Mucosa of descending colon (tissue), 3 donors: ENCODE measurements around the gene WRNIP1. TPM values are rescaled to one million over a fixed set of nuclear protein-coding genes. Genes with fewer than 3 reads are reported as not detected.

Experiments used
- ATAC-seq: fragments of 200-7000 bp; cut with Tn5 transposase; one replicate; pipeline ENCODE4 v1.9.1; 2020; ENCODE audit warnings: mild to moderate bottlenecking, moderate library complexity
- DNase-seq, 3 donors: peaks; one replicate each; pipeline ENCODE4 v3.0.0-alpha.2; 2020
- H3K36me3 ChIP-seq: fragments of 200-600 bp; one replicate; pipeline ENCODE4 v1.8.0; 2021; ENCODE audit warnings: low read depth, mild to moderate bottlenecking
- H3K4me1 ChIP-seq: fragments of 200-600 bp; one replicate; pipeline ENCODE4 v1.8.0; 2021; ENCODE audit warnings: low read depth, mild to moderate bottlenecking
- H3K4me3 ChIP-seq: fragments of 200-600 bp; one replicate; pipeline ENCODE4 v1.8.0; 2021; ENCODE audit warnings: mild to moderate bottlenecking
- H3K9me3 ChIP-seq: fragments of 200-600 bp; one replicate; pipeline ENCODE4 v1.8.0; 2021; ENCODE audit warnings: mild to moderate bottlenecking
- CTCF ChIP-seq: fragments of 200-600 bp; IDR thresholded peaks from one replicate; pipeline ENCODE4 v1.8.0; 2022; ENCODE audit warnings: antibody characterized with exemption, mild to moderate bottlenecking
- intact Hi-C, 2 donors: fragments of 100-400 bp; cut with DNase I in 1 of 2; cut with micrococcal nuclease in 1 of 2; formaldehyde crosslinking; loops; one replicate each; pipeline versions ENCODE4 v1.11.0 to v1.11.1; 2022; cut with DNase I, micrococcal nuclease
- total RNA-seq, 3 donors: library from RNA; stranded (reverse); fragmentation: NEBNext Ultra II Directional in 2 of 3; extraction: Animal tissue kit (Norgen Biotek cat#: 25700) in 2 of 3; gene quantifications; one replicate each; pipeline versions ENCODE4 v1.2.1 to v1.2.4, GENCODE V29; 2021 to 2023
- donor health status: DM: no; HTN: no; CAD: no; lungs with moderate emphysema.
- donor health status: DM: no; HTN: no; CAD: no.
- donor health status: DM: no; HTN: yes; CAD: no.

WRNIP1 gene
- total RNA-seq, 3 donors from 2014 or later, result 39.0 to 41.1 (median 39.7) TPM

DNA sequence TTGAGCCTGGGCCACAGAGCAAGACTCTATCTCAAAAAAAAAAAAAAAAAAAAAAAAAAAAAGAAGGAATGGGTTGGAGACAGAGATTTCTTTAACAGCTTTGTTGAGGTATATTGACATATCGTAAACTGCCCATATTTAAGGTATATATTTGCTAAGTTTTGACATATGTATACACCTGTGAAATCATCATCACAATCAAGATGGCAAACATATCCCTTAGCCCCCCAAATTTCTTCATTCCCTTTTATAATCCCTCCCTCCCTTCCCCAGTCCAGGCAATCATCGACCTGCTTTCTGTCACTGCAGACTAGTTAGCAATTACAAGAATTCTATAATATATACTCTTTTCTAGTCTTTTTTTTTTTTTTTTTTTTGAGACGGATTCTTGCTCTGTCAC lies 47.5 kb downstream of the WRNIP1 start:
- no peak for ATAC-seq
- H3K4me3 ChIP-seq, result no peak overlapping the region
- no peak for TF ChIP-seq CTCF

DNA sequence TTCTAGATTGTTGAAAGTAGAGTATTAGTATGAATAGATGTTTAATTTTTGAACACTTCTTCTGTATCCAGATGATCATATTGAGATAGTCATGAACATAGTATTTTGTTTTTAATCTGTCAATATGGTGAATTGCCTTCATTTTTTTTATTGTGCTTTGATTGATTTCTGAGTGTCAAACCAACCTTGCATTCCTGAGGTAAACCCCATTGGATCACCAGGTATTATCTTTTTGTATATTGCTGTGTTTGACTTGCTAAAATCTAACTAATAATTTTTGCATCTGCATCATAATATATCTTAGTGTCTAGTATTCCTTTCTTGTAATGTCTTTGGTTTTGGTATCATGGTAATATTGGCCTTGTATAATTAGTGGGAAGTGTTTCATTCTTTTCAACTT lies 51.0 kb downstream of the WRNIP1 start:
- DNase-seq (no peak), ATAC-seq (no peak)
- Histone ChIP-seq H3K4me3 (no peak overlapping the region), H3K9me3 (peaks cover 9% of the 10 kb centered on the region), H3K36me3 (no peaks in the 10 kb centered on the region), H3K4me1 (peaks cover 10% of the 10 kb centered on the region)
- intact Hi-C loops, result no loop called here
- TF ChIP-seq CTCF, result no peak

More for the DNA sequence above, 47.5 kb downstream of the WRNIP1 start:
- Histone ChIP-seq H3K4me1 (peaks cover 13% of the 10 kb centered on the region), H3K9me3 (peaks cover 9% of the 10 kb centered on the region), H3K36me3 (no peaks in the 10 kb centered on the region)
- intact Hi-C loops, result no loop called here
- DNase-seq, result no peak

DNA sequence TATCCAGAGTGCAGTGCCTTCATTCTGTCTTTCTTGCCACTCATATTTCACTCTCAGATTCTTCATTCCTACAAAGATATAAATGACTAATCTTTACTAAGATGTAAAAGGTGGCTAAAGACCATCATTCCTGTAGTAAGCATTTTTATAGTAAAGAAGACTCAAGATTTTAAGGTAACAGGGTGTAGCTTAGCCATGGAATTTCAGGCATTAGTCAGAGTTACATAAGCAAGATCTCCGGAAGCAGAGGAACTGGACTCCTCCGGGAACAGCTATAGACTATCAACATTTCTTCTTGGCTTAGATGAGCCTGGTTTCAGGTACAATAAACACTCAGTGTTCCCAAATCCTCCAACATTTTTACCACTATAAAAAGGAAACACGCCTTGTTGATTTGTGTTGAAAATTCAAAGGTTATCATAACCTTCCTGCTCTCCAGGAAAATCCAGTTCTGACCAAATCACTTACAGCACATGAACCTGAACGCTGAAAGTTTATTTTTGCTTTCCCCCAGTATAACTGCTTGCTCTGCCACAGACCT lies 52.8 kb downstream of the WRNIP1 start:
- Histone ChIP-seq H3K9me3 (peaks cover 9% of the 10 kb centered on the region), H3K4me1 (peaks cover 14% of the 10 kb centered on the region), H3K4me3 (no peak overlapping the region), H3K36me3 (no peaks in the 10 kb centered on the region)
- ATAC-seq (peak; percentile 94), DNase-seq (peak in 1 of 3 donors; percentile 28)
- no peak for TF ChIP-seq CTCF
- intact Hi-C loops, result no loop called here

DNA sequence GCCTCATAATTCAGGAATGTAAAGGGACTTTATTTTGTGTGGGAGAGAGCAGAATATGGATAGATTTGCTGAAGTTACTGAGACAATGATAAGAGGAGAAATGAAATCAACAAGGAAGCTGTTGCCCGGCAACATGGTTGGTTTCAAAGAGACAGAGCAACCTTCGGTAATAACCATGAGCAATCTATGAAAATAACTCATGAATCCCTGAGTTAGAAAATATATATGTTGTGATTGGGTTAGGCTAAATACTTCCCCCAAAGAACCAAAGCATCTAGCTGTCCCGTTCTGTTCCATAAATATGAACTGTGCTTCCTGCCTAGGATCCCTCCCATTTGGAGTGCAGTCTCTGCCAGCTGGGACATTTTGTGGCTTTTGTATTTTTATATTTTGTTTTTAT lies 53.4 kb downstream of the WRNIP1 start:
- Histone ChIP-seq H3K9me3 (peaks cover 9% of the 10 kb centered on the region), H3K4me1 (peaks cover 17% of the 10 kb centered on the region), H3K4me3 (no peak overlapping the region), H3K36me3 (no peaks in the 10 kb centered on the region)
- TF ChIP-seq CTCF, result no peak
- DNase-seq (peak in 1 of 3 donors; percentile 60), ATAC-seq (peak; percentile 44)
- intact Hi-C loops, result no loop called here

DNA sequence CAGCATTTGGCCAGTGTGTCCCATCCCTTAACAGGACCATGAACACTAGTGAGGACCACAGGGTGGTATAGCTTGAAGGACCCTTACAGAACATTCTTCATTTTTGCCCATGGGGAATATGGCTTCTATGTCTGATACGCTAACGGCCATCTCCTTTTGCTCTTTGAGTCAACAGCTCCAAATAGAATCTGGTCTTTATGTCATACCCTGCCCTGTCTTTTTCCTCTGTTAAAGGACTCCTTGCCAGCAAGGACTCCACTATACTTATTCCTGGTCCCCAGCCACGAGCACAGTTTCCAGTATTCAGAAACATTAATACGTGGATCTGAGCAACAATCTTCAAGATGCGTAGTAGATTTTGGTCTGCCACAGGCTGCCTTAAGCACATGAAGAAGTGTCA lies 53.9 kb downstream of the WRNIP1 start:
- DNase-seq (no peak), ATAC-seq (no peak)
- intact Hi-C loops, result no loop called here
- Histone ChIP-seq H3K9me3 (peaks cover 9% of the 10 kb centered on the region), H3K4me1 (peaks cover 21% of the 10 kb centered on the region), H3K36me3 (no peaks in the 10 kb centered on the region), H3K4me3 (no peak overlapping the region)
- TF ChIP-seq CTCF, result no peak

DNA sequence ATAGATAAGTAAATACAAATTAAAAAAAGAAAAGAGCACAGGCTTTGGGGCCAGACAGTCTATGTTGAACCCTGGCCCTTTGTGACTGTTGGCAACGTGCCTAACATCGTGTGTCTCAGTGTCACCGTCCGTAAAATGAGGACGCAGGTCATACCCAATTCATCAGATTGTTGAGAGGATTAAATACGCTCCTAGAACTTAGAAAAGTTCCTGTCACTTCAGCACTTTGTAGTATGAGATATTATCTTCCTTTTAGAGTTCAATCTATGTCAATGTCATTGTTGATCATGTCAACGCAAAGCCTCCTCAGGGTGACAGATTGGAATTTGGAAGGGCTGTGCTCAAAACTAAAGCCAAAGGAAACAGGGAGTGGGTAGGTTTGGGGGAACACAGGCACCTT lies 54.8 kb downstream of the WRNIP1 start:
- DNase-seq, result no peak
- no peak overlapping the region for H3K4me3 ChIP-seq
- no peaks in the 10 kb centered on the region for H3K36me3 ChIP-seq
- peaks cover 21% of the 10 kb centered on the region for H3K4me1 ChIP-seq
- H3K9me3 ChIP-seq, result peaks cover 9% of the 10 kb centered on the region
- no peak for ATAC-seq
- no peak for TF ChIP-seq CTCF
- intact Hi-C loops, result no loop called here
